KMS-11 (cell line): ENCODE results near the gene ASMTL.

Experiments
- H2AFZ ChIP-seq: fragments of 200-600 bp; sonication (generic); 2 replicates; pipeline ENCODE4 v1.6.1; 2016; ENCODE audit warnings: antibody characterized with exemption, mixed run types, low read depth
- H3K27ac ChIP-seq: fragments of 200-600 bp; sonication (generic); 2 replicates; pipeline ENCODE4 v1.6.1; 2016; ENCODE audit warnings: mild to moderate bottlenecking, mixed run types
- H3K27me3 ChIP-seq: fragments of 200-600 bp; sonication (generic); 2 replicates; pipeline ENCODE4 v1.6.1; 2017; ENCODE audit warnings: mild to moderate bottlenecking, low read depth, mixed run types, moderate library complexity; ENCODE audit not compliant: insufficient read depth
- H3K36me3 ChIP-seq: fragments of 200-600 bp; sonication (generic); 2 replicates; pipeline ENCODE4 v1.6.1; 2017; ENCODE audit warnings: mild to moderate bottlenecking, mixed run types; ENCODE audit not compliant: insufficient read depth
- H3K4me1 ChIP-seq: fragments of 200-600 bp; sonication (generic); 2 replicates; pipeline ENCODE4 v1.6.1; 2016; ENCODE audit warnings: mild to moderate bottlenecking, low read depth, mixed run types; ENCODE audit not compliant: poor library complexity, severe bottlenecking
- H3K4me2 ChIP-seq: fragments of 200-600 bp; sonication (generic); 2 replicates; pipeline ENCODE4 v1.7.0; 2016; ENCODE audit warnings: mild to moderate bottlenecking, mixed run types
- H3K4me3 ChIP-seq: fragments of 200-600 bp; sonication (generic); IDR thresholded peaks from 2 replicates; pipeline ENCODE4 v1.6.1; 2017; ENCODE audit warnings: low read depth, low read length, mixed read lengths; ENCODE audit not compliant: insufficient read depth
- H3K79me2 ChIP-seq: fragments of 200-600 bp; sonication (generic); 2 replicates; pipeline ENCODE4 v1.6.1; 2016; ENCODE audit warnings: low read depth, mixed run types; ENCODE audit not compliant: insufficient read depth
- H3K9ac ChIP-seq: fragments of 200-600 bp; sonication (generic); 2 replicates; pipeline ENCODE4 v1.6.1; 2016; ENCODE audit warnings: mild to moderate bottlenecking, mixed run types
- H4K20me1 ChIP-seq: fragments of 200-600 bp; sonication (generic); 2 replicates; pipeline ENCODE4 v1.6.1; 2016; ENCODE audit warnings: mild to moderate bottlenecking, mixed run types; ENCODE audit not compliant: insufficient read depth
- TF ChIP-seq, protein P1 (sequence below): fragments of 200-600 bp; sonication (generic); conservative IDR thresholded peaks from 2 replicates; pipeline ENCODE4 v1.6.1; 2017; ENCODE audit warnings: low read depth, mild to moderate bottlenecking, antibody characterized with exemption, low read length, moderate library complexity, mixed read lengths

The ASMTL gene

DNA sequence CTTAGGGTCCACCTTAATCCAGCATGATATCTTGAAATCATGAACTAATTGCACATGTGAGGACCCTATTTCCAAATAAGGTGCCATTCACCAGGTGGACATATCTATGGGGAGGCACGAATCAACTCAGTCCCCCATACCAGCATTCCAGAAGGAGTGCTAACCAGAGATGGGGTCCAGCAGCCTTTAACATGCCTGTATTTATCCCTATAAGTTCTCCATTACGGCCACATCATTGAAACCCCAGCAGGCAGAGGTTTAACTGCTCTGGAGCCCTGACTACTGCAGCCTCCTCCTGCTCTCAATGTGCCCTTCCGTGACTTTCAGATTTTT is 3.2 kb upstream of the ASMTL start:
- no peaks in the 10 kb centered on the region for H3K27me3 ChIP-seq
- no peak overlapping the region for H2AFZ ChIP-seq
- no peak overlapping the region for H3K4me2 ChIP-seq
- no peak overlapping the region for H3K4me3 ChIP-seq
- peaks cover 14% of the 10 kb centered on the region; the same call in 1 of the 2 replicates for H3K79me2 ChIP-seq
- no peak overlapping the region for H3K27ac ChIP-seq
- H4K20me1 ChIP-seq: no peaks in the 10 kb centered on the region
- TF ChIP-seq, protein P1, sequence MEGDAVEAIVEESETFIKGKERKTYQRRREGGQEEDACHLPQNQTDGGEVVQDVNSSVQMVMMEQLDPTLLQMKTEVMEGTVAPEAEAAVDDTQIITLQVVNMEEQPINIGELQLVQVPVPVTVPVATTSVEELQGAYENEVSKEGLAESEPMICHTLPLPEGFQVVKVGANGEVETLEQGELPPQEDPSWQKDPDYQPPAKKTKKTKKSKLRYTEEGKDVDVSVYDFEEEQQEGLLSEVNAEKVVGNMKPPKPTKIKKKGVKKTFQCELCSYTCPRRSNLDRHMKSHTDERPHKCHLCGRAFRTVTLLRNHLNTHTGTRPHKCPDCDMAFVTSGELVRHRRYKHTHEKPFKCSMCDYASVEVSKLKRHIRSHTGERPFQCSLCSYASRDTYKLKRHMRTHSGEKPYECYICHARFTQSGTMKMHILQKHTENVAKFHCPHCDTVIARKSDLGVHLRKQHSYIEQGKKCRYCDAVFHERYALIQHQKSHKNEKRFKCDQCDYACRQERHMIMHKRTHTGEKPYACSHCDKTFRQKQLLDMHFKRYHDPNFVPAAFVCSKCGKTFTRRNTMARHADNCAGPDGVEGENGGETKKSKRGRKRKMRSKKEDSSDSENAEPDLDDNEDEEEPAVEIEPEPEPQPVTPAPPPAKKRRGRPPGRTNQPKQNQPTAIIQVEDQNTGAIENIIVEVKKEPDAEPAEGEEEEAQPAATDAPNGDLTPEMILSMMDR: no peak
- H3K9ac ChIP-seq: no peak overlapping the region
- H3K4me1 ChIP-seq: peaks cover 24% of the 10 kb centered on the region
- no peaks in the 10 kb centered on the region for H3K36me3 ChIP-seq

DNA sequence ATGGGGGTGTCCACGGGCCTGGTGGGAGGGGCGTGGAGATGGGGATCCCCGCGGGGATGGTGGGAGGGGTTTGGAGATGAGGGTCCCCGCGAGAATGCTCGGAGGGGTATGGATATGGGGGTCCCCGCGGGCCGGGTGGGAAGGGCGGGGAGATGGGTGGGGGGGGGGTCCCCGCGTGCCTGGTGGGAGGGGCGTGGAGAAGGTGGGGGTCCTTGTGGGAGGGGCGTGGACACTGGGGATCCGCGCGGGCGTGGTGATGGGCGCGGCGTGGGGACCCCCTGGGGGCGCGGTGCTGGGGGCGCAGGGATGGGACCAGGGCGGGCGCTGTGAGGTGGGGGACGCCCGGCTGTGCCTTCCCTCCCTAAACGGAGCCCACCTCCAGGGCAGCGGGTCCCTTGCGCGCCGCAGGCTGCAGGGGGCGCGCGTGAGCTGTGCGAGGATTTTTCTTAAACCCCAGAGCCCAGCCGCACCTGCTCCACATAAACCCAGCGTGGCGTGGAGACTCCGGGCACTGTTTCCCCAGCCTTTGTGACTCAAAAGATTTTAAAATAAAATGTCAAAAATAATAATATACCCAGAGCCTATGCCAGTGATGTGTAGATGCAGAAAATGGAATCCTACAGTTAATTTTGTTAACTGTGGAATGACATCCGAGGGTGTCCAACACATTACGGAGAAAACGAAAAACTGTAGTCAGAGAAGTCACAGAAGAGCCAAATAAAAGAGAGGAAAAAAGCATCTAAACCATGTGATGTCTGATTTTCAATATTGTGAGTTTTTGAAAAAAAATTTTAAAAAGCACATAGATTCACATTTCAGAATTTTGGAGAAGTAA is 1.5 kb upstream of the ASMTL start:
- TF ChIP-seq, protein P1: peak; percentile 78
- Histone ChIP-seq H3K9ac (no peak overlapping the region), H3K36me3 (no peaks in the 10 kb centered on the region), H3K27me3 (no peaks in the 10 kb centered on the region), H3K27ac (no peak overlapping the region), H3K4me3 (no peak overlapping the region), H4K20me1 (no peaks in the 10 kb centered on the region), H2AFZ (no peak overlapping the region), H3K4me2 (peak overlapping the region; percentile 26; the same call in 1 of the 2 replicates), H3K4me1 (peaks cover 24% of the 10 kb centered on the region), H3K79me2 (peaks cover 21% of the 10 kb centered on the region; the same call in 1 of the 2 replicates)

DNA sequence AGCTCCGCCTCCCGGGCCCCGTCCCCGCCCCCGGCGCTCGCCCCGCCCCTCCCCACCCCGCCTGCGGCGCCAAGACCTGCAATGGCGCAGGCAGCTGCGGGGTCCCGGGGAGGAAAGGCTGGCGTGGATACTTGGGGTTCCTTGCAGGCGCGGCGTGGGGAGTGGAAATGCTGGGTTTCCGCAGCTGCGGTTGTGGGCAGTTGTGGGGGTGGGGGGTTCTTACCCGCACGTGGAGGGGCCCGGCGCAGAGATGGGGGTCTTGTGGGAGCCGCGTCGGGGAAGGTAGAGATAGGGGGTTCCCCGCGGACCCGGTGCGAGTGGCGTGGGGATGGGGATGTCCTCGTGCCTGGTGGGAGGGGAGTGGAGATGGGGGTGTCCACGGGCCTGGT is 680 bp upstream of the ASMTL start:
- H3K79me2 ChIP-seq: peaks cover 21% of the 10 kb centered on the region; the same call in 1 of the 2 replicates
- H3K4me2 ChIP-seq: no peak overlapping the region
- no peaks in the 10 kb centered on the region for H4K20me1 ChIP-seq
- H3K27ac ChIP-seq: no peak overlapping the region
- no peak overlapping the region for H3K9ac ChIP-seq
- H3K4me1 ChIP-seq: peaks cover 24% of the 10 kb centered on the region
- H3K27me3 ChIP-seq: no peaks in the 10 kb centered on the region
- no peak overlapping the region for H3K4me3 ChIP-seq
- H3K36me3 ChIP-seq: no peaks in the 10 kb centered on the region
- TF ChIP-seq, protein P1: no peak
- H2AFZ ChIP-seq: no peak overlapping the region

DNA sequence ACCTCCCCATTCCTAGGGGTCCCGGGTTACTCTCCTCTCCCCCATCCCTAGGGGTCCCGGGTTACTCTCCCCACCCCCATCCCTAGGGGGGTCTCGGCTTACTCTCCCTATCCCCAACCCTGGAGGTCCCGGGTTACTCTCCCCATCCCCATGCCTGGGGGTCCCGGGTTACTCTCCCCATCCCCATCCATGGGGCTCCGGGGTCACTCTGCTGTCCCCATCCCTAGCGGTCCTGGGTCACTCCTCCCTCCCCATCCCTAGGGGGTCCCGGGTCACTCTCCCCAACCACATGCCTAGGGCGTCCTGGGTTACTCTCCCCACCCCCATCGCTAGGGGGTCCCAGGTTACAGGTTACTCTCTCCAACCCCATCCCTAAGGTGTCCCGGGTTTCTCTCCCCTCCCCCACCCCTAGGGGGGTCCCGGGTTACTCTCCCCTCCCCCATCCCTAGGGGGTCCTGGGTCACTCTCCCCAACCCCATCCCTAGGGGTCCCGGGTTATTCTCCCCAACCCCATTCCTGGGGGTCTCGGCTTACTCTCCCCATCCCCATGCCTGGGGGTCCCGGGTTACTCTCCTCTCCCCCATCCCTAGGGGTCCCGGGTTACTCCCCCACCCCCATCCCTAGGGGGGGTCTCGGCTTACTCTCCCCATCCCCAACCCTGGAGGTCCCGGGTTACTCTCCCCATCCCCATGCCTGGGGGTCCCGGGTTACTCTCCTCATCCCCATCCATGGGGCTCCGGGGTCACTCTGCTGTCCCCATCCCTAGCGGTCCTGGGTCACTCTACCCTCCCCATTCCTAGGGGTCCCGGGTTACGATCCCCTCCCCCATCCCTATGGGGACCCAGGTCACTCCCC is 821 bp downstream of the ASMTL start:
- TF ChIP-seq, protein P1: no peak
- Histone ChIP-seq H3K36me3 (no peaks in the 10 kb centered on the region), H2AFZ (no peak overlapping the region), H3K4me3 (no peak overlapping the region), H3K4me2 (peak overlapping the region; percentile 42), H3K27ac (no peak overlapping the region; the same call in 1 of the 2 replicates), H3K27me3 (no peaks in the 10 kb centered on the region), H4K20me1 (no peaks in the 10 kb centered on the region), H3K4me1 (peaks cover 11% of the 10 kb centered on the region), H3K9ac (peak overlapping the region; percentile 68; the same call in 1 of the 2 replicates), H3K79me2 (peaks cover 25% of the 10 kb centered on the region; the same call in 1 of the 2 replicates)
